ENCODE data around the gene PDXDC1.
"Not testable (repeated sequence)": the region's sequence is repeated elsewhere in the genome, so short reads cannot be mapped to it uniquely, and the experiment has no call there.

DNA sequence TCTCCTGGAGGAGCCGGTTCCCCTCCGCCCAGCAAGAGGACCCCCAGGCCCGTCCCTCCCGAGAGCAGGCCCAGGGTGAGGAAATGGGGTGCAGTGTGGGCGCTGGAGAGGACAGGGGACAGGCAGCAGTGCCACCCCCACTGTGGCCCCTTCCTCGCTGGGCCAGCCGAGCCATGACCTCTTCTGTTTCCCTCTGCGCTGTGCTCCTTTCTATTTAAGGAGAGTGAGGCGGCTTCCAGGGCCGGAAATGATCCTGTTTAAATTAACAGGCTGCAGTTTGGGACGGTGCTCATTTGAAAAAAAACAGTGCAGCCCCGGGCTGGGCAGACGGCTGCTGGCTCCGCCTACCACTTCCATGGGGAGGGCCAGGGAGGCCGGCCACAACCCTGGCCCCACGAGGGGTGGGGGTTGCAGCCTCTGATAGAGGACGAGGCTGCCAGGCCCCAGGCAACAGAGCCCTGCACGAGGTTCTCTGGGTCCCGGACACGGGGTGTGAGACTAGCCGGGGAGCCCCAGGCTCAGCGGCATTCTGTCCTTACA lies 169.3 kb downstream of the PDXDC1 start:
- not testable (repeated sequence) for TF ChIP-seq CTCF (IDR thresholded peaks at IDR 0.05; ENCODE audit: insufficient read depth, low read length); POLR2AphosphoS5 (IDR thresholded peaks at IDR 0.05; ENCODE audit: low read depth); GABPA (IDR thresholded peaks at IDR 0.05; ENCODE audit: low read depth)
- TF ChIP-seq, protein P1, sequence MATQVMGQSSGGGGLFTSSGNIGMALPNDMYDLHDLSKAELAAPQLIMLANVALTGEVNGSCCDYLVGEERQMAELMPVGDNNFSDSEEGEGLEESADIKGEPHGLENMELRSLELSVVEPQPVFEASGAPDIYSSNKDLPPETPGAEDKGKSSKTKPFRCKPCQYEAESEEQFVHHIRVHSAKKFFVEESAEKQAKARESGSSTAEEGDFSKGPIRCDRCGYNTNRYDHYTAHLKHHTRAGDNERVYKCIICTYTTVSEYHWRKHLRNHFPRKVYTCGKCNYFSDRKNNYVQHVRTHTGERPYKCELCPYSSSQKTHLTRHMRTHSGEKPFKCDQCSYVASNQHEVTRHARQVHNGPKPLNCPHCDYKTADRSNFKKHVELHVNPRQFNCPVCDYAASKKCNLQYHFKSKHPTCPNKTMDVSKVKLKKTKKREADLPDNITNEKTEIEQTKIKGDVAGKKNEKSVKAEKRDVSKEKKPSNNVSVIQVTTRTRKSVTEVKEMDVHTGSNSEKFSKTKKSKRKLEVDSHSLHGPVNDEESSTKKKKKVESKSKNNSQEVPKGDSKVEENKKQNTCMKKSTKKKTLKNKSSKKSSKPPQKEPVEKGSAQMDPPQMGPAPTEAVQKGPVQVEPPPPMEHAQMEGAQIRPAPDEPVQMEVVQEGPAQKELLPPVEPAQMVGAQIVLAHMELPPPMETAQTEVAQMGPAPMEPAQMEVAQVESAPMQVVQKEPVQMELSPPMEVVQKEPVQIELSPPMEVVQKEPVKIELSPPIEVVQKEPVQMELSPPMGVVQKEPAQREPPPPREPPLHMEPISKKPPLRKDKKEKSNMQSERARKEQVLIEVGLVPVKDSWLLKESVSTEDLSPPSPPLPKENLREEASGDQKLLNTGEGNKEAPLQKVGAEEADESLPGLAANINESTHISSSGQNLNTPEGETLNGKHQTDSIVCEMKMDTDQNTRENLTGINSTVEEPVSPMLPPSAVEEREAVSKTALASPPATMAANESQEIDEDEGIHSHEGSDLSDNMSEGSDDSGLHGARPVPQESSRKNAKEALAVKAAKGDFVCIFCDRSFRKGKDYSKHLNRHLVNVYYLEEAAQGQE (IDR thresholded peaks at IDR 0.05; ENCODE audit: insufficient replicate concordance, low read depth), result not testable (repeated sequence)

Data from HL-60 (cell line).